CD4-positive, alpha-beta T cell treated with Interleukin-4 for 4 hours (primary cell): ENCODE data around the gene USP48.

Experiments
- DNase-seq: peaks from one replicate; pipeline ENCODE4 v3.0.0-alpha.2; 2020

Gene USP48

GRCh38 chr1:21736011-21736410 lies 46.9 kb downstream of the USP48 start:
- DNase-seq = no peak

- no peak for DNase-seq
Observed at GRCh38 chr1:21734526-21734925, 48.4 kb downstream of the USP48 start.

DNA sequence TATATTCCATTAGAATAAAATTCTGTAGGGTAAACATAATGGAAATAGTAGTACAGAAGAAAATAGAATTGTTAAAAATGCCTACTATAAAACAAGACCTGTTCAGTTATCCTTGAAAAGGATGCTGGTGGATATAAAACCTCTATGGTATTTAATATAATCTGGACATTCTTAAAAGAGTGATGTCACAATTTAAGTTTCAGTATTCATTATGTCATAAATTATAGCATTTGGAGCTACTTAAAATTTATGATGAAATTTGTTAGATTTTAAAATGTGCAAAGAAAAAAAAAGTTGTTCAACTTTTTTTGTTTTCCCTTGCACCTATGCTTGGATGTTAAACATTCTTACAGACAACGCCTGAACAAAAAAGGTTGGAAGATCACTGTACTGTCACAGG lies 50.3 kb downstream of the USP48 start:
- no peak for DNase-seq

DNA sequence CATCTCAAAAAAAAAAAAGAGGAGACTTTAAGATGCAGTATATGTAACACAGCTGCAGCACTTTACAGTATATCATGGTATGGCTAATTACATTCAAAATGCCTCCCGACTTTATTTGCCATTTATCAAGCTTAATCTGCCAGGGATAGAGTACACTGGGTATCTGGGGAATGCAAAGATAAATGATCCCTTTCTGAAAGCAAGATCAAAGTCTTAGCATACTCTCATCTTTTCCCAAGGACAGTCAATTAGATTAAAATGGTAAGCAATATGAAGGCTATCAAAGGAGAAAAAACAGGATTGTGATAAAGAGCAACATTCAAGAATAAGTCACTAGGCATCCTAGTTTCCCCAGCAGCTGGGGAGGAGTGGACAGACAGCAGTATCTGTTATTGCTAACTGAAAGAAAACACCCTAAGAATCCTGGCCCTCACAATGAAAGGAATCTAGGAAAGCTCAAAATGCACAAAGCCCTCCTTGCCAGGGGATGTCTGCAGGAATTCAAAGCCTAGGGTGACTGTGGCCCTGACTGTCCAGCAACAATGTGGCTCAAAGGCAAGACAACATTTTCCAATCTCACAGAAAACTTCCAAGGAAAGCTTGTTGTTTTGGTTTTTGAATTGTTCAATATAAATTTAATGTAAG lies 57.1 kb downstream of the USP48 start:
- no peak for DNase-seq

GRCh38 chr1:21724570-21724969 lies 58.4 kb downstream of the USP48 start:
- no peak for DNase-seq

DNA sequence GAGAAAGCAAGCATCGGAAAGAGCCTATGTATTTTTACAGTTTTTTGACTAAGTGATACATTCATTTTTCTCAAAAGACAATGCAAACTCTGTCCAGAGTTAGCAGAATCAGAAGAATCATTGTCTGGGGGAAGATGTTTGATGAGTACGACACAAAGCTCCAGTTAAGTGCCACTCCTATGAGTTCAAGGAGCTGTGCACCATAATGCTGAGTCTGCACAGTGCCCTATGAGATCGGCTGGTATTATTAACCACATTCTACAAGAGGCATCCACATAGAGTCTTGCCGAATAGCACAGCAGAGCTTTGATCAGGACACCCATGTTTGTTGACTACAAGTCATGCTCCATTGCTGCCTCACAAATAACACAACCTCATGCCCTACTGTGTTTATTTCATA lies 58.9 kb downstream of the USP48 start:
- DNase-seq = no peak

GRCh38 chr1:21721295-21721985 lies 61.5 kb downstream of the USP48 start:
- no peak for DNase-seq

- DNase-seq = no peak
Observed at GRCh38 chr1:21716169-21716568, 66.8 kb downstream of the USP48 start.

- no peak for DNase-seq
Observed at GRCh38 chr1:21707891-21708290, 75.1 kb downstream of the USP48 start.

DNA sequence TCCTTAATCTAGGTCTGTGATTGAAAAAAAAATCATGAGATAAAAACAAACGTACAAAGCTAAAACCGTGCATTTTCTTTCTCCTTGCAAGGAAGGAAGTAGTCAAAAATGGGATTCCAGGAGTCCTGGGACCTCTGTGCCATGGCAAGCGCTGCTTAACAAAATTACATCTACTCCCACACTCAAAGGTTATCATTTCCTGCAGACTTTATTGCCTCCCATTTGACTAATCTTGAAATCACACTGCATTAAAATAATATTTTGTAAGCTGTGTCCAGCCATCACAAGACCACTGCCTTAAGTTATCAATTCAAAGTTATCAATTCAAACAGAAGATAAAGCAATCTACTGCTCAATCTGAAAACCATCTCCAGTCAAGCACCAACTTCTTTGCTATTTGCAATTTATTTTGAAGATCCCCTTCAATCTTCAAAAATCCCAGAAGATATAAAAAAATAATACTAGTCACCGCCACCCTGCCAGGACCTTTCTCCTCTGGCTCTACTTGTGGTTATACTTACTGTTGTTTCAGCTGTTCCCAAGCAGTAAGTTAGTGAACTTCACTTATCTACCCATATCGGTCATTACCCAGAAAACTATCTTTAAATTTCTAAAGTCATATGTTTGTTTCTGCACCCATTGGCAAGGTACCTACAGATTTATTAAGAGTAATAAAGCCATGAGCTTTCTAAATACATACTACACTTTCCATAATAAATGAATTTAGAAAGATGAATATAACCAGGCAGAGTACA lies 75.7 kb downstream of the USP48 start:
- DNase-seq = no peak

- no peak for DNase-seq
Observed at GRCh38 chr1:21706151-21706835, 76.7 kb downstream of the USP48 start.

DNA sequence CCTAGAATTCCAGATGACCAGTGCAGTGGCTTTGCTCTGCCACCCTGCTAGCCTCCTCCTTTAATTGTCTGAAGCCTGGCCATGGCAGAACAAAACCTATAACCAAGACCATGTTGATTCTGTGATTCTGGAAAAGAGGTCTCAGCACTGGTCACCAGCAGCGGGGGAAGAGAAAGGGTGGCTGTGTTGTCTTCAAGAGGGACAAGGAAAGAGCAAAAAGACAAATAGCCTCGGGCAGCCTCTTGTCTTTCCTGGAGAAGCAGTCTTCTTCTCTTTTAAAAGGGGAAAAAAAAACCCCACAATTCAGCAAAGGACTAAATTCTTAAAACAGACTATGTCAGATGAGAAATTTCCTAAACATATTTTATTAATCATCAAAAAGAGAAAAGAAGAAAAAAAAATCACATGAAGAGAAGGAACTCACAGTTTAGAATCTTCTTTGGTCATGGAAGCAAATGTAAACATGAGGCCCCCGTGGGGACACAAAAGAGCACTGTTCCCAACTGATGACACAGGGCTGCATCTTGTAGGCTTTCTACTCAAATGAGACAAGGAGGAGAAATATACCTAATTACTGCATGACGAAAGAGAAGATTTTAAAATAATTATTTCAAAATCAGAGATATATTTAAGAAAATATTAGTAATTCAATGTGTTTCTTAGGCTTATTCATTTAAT lies 77.5 kb downstream of the USP48 start:
- no peak for DNase-seq

GRCh38 chr1:21704145-21704544 lies 78.8 kb downstream of the USP48 start:
- DNase-seq = no peak

GRCh38 chr1:21703318-21703963 lies 79.5 kb downstream of the USP48 start:
- DNase-seq = no peak

- no peak for DNase-seq
Observed at GRCh38 chr1:21702780-21703179, 80.2 kb downstream of the USP48 start.

DNA sequence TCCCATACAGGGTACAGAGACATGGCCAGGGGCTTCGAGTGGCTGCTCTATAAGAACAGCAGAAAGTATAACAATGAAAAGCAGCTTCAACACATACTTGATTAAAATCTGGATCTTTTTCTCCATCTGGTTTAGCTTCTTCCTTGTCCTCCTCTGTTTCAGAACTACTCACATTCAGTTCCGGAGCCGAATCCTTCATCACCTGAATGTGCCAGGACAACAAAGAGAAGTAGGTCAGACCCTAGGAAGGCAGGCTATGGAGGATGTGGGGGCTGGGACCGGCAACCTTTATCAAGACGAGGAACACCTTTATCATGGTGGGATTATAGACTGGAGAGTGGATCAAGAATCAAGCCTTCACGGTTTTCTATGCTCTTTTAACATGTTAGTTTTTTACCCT lies 81.5 kb downstream of the USP48 start:
- DNase-seq = no peak

DNA sequence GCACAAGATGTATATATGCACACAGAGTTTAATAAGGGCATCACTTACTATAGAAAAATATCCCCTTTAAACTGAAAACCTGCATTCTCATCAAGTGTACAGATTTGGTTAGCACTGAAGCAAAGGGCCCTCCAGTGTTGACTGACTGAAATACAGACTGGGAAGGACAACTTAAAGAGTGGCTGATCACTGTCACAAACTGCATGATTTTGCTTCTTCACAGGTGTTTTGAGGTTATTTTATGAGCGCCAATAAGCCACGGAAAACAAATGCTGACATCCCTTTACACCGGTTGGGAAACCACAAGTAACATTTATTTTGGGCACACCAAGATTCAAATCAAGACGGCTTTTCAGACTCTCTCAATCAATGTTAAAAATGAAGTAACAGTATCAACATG lies 82.9 kb downstream of the USP48 start:
- DNase-seq = no peak

- DNase-seq = no peak
Observed at GRCh38 chr1:21696931-21697330, 86.0 kb downstream of the USP48 start.

GRCh38 chr1:21693732-21694131 lies 89.2 kb downstream of the USP48 start:
- DNase-seq = no peak

DNA sequence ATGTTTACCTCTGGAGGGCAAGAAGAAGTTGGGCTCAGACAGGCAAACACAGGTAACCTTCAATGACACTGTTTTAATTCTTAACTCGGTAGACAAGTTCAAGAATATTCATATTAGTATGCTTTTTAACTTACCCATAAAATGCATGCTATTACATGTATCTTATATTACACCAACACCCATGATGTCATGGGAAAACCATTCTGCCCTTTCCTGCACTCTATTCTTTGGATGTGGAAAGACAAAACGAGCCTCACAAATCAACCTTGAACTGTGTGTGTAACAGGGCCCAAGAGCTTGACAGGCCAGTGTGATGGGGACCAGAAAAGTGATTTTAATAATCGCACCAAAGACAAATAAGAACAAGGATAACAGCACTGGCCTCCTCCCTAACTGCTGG lies 91.2 kb downstream of the USP48 start:
- no peak for DNase-seq

GRCh38 chr1:21689661-21690372 lies 93.1 kb downstream of the USP48 start:
- DNase-seq = no peak

DNA sequence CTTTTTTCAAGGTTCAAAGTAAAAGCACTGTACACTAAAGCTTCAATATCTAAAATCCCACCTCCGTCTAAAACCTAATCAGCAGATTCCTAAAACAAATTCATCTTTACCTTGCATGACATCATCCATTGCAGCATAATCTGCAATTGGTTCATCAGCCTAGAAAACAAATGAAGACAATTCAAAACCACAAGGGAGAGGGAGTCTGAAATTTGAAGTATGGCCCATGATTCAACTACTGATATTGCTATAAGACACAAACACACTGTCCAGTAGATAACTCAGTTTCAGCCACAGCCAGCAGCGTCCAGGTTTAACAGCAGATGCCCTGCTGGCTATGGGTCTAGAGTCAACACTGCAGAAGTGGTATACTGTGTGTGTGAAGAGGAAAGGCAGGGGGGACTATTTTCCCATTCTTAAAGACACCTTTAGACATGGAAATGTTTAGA lies 95.8 kb downstream of the USP48 start:
- DNase-seq = no peak
